Right lung (tissue), 5 donors: ENCODE results near the gene CMIP. TPM values are rescaled to one million over a fixed set of nuclear protein-coding genes. Genes with fewer than 3 reads are reported as not detected.

ENCODE experiments used
- DNase-seq, 2 donors: peaks; one replicate each; pipeline ENCODE4 v3.0.0-alpha.2; 2013
- polyA plus RNA-seq, 5 donors: library from polyadenylated mRNA; unstranded; fragments of 120-200 nt; gene quantifications; one replicate each; pipeline versions ENCODE4 v1.2.1 to v1.2.3, GENCODE V29; 2013; ENCODE audit warnings: inconsistent platforms in 1 of 5, low replicate concordance in 1 of 5; ENCODE audit not compliant: insufficient read length in 5 of 5, insufficient read depth in 1 of 5

CMIP gene
- polyA plus RNA-seq, 5 donors, result 29.2 to 41.6 (median 35.1) TPM

DNA sequence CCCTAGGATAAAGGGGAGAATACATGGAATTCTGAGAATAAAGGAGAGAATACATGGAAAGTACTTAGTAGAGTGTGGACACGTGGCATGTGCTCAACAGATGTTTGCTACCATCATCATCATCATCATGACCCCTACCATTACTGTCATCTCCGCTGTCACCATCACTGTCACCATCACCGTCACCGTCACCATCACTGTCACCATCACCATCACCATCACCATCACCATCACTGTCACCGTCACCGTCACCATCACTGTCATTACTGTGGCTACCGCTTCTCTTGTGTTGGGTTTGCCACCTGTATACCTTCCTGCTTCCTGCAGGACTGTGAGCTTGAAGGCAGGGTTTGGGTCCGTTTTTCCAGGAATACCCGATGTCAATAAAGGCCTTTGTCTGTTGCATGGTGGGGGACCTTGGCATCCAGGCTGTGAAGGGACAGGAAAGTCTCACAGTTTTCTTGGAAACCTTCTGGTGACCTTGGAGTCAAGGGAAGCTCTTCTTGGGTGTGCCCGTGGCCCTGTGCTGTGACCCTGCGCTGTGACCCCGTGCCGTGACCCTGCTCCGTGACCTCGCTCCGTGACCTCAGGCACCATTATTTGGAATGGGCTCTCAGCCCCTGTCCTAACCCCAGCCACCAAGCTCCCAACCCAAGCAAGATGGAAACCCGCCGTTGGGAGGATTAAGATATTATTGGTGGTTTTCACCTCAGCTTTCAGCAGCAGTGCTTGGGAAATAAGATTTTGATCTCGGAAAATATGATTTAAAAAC is 14.4 kb downstream of the CMIP start:
- no peak for DNase-seq

DNA sequence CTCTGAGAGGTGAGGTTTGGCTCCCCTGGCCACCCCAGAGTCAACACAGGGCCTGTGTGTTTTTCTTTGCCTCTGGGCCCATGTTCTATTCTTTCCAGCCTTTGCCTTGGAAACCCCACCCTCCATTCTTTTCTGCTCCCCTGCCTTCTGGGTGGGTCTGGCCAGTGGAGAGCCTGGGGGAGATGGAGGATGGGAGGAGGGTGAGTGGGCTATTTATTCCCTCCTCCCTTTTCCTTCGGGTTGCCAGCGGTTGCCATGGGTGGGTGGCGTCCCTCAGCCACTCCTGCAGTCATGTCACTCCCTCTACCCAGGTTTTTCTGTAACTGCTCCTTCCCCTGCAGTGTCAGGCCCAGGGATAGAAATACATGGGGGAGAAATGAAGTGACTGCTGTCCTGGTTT is 15.5 kb downstream of the CMIP start:
- no peak for DNase-seq

DNA sequence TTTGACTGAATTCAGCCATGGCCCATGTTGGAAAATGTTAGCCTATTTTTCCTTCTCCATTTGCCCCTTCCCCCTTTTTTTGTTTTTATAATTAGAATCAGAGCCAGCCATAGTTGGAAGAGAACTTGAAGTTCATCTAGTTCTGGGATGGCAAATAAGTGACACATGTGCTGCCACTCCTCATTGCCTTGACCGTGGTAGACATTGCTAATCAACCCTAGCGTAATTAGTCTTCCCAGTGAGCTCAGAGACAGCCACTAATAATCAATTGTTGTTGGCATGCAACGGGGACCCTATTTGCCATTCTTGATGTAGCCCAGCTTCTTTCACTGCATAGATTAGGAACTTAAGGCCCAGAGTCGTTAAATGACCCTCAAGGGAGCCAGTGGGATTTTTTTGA is 16.6 kb downstream of the CMIP start:
- no peak for DNase-seq

DNA sequence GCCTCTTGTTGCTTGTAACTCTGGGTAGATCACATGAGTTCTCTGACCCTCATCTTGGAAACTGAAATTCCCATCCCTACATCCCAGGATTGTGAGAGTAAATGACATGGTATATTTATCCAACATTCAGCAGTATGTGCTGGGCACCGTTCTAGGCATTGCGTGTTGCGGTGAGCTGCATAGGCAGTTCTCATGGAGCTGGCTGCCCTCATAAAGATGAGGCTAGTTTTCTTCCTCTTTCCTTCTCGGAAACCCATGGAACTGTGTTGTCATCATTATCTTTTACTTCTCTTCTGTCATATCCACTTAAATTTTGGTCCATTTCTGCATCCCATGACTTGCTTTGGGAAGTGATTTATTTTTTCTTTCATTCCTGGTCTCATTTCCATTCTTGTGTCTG is 17.2 kb downstream of the CMIP start:
- no peak for DNase-seq

DNA sequence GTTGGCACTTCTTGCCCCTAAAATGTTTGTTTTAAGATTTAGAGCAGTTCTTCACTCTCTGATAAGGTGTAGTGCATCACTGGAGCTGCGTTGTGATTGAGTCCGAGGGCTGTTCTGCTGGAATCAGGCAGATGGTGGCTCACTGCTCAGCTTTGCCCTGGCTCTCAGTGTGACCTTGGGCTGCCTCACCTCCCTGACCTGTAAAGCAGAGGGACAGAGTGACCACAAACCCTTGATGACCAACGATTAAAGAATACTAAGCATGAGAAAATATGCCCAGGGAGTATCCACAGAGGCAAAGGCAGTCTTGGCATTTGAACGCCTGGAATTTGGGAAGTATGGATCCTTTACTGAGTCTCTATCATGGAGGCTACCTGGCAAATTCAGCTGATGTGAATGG is 18.1 kb downstream of the CMIP start:
- no peak for DNase-seq

DNA sequence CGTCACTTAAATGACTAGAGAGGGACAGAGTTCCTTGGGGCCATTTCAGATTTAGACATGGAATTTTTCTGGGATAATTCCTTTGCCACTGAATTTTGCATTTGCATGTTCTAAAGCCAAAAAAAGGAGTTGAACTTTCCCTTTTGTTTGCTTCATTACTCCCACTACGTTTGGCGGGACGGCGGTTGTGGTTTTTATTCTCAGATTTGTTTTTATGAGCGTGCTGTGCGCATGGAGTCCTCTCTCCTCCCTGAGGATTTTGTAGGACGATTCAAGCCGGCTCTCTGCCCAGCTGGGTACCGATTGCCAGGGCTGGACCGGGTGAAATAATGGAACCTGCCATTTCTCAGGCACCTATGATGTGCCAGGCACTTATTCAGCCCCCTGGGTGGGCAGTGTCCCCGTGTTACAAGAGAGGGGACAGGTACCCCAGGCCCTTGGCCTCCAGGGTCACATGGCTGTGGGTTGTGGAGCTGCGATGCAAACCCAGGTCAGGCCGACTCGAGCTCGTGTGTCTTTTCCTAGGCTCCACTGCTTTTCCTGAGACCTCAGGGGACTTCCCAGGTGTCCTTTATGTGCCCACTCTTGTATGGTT is 18.8 kb downstream of the CMIP start:
- no peak for DNase-seq

DNA sequence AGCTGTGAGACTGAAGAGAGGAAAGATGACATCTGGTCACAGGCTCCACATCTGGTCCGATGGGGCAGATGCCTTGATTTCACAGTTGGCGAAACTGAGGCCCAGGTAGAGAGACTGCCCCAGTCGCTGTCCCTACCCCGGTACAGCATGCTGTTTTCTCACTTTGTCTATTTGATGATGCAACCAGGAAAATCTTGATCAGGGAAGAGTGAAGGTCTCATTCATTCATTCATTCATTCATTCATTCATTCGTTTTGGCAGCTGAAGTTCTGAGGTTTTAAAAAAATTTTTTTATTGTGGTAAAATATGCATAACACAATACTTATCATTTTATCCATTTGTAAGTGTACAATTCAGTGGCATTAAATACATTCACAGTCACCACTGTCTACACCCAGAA is 19.7 kb downstream of the CMIP start:
- no peak for DNase-seq

DNA sequence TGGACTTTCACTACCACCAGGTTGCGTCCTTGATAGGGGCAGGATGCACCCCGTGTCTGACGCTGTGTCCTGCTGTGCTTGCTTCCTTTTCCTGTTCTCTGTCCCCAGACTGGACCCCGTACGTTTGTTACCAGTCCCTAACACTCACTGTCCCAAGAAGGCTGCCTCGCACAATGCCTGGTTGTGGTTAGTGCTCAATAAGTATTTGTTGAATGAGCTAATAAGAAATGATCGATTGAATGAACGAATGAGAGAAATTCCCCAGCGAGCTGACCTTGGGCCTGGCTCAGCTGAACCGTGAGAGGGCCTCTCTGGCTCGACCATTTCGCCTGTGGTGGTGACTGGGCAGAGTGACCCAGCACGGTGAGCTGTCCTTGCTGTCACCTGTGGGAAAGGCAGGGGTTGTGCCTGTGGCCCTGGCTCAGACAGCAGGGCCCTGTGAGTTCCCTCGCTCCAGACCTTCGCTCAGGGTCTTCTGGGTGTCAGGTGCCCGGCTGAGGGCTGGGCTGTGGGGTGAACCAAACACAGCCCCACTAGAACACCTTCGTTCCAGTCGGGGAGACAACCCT is 20.9 kb downstream of the CMIP start:
- DNase-seq, result no peak

DNA sequence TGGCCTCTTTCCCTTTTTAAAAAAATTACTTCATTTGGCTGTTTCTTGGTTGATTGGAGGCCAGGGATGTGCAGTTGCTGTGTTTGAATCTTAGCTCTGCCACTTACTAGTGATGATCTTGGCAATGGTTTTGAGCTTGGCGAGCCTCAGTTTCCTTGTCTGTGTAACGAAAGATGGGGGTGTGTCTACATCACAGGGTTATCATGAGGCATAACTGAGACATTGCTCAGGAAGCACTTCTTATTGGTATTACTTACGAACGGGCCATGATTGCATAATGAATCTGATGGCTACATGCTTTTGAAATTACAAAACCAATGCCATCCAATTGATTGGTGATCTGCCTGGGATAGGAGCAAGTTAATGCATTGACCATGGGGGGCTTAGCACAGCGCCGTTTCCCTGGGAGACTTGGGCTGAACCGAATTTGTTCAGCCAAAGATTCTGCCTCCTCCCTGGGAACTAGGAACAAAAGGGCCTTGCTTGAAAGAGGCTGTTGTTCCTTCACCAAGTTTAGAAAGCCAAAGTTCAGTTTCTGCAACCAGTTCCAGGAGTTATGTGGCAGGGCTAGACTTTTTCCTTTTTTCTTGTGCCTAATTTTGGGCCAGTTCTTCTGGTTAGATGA is 21.9 kb downstream of the CMIP start:
- DNase-seq, result no peak

DNA sequence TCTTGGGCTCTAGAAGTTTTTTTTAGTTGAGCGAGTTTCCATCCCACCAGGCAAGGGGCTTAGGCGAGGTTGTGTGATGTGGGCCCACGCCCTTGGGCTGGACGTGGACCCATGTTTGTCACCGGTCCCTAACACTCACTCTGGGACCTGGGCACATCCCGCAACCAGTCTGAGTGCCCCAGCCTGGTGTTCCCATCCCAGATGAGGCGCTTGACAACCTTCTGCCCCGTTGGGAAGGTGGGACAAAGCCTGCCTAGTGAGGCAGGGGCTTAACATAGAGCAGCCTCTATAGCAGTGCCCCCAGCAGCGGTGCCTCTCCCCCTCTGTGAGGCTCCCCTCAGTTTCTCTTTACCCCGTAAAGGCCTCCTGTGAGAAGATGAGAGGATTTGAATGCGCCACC is 22.5 kb downstream of the CMIP start:
- DNase-seq, result no peak

DNA sequence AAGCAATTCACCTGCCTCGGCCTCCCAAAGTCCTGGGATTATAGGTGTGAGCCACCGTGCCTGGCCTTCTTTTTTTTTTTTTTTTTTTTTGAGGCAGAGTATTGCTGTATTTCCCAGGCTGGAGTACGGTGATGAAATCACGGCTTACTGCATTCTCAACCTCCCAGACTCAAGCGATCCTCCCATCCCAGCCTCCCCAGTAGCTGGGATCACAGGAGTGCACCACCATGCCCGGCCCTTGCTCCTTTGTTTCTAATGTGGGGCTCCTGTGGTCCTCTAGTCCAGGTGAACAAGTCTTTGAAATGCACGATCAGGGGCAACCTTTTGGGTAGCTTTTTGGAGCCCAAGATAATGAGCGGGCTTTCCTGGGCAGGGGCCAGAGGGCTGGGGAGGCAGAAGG is 23.2 kb downstream of the CMIP start:
- DNase-seq, result no peak

DNA sequence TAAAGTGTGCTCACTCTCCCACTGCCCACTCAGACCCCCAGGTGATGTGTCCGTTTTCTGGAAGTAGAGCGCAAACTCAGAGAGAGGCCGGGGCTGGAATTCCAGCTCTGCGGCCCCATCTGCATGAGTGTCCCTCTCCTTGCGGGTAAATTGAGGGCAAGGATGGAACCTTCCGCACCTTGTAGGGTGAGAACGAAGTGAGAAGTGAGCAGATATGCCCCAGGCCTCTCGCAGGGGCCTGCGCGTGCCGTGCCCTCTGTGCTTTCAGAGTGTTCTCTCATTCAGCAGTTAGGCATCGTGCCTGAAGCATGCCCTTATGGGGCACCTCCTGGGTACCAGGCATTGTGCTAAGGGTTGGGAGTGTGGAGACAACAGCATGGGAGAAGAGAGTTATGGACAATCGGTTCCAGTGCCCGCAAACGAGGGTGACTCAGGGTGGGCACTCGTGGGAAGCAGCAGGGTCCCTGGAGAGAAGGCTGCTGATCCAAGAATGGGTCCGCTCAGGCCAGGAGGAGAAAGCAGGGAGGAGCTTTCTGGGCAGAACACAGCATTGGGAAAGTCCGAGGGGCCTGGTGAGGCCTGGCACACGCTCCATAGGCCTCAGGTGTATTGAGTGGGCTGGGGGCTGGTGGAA is 23.8 kb downstream of the CMIP start:
- no peak for DNase-seq

DNA sequence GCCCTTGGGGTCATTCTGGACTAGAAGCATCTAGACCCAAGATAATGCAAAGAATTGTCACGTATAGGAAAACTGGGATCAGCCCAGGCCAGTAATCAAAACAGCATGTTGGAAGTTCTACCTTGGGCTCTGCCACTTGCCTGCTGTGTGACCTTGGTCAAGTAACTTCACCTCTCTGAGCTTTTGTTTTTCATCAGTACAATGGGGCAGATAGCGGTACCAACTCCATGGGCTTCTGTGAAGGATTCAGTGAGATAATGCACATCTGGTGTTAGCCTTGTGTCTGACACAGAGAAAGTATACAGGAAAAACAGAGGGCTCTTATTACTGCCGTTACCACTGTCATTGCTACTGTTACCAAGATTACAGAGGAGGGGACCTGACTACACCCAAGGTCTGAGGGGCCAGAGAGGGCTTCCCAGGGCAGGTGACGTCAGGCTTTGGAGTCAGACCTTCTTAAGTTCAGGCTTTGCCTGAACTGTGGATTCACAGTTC is 24.6 kb downstream of the CMIP start:
- no peak for DNase-seq

DNA sequence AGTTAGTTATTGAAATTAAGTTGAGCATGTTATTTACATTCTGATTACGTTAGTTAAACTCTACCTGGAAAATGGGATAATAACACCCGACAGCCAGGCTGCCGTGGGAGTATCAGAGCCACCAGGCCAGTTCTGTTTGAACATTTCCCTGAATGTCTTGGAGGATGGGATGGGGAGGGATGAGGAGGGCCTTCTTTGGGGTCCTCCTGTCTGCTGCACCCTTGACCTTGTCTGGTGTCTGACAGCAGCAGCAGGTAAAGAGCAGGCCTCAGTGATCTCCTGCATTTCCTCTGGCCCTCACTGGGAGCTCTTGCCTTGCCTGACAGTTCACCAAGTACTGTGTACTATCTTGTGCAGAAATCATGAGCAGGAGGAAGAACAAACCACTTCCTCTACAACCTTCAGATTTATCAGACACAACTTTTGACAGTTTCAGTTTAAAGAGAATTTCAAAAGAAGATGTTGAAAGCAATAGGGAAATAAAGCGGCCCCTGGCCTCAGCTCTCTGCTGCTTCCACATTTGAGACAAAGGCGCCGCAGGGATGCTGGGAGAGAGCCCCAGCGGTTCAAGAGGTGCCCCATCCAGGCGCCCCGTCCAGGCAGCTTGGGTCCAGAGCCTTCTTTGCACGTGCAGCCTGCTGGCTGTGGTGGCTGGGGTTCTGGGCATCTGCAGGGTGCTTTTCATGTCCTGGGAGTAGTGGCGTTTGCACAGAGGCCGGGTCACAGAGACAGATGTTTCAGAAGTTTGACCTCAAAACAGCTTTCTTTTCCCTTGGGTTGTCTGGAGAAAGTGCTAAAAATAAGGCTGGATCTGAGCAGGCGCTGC is 25.3 kb downstream of the CMIP start:
- no peak for DNase-seq

DNA sequence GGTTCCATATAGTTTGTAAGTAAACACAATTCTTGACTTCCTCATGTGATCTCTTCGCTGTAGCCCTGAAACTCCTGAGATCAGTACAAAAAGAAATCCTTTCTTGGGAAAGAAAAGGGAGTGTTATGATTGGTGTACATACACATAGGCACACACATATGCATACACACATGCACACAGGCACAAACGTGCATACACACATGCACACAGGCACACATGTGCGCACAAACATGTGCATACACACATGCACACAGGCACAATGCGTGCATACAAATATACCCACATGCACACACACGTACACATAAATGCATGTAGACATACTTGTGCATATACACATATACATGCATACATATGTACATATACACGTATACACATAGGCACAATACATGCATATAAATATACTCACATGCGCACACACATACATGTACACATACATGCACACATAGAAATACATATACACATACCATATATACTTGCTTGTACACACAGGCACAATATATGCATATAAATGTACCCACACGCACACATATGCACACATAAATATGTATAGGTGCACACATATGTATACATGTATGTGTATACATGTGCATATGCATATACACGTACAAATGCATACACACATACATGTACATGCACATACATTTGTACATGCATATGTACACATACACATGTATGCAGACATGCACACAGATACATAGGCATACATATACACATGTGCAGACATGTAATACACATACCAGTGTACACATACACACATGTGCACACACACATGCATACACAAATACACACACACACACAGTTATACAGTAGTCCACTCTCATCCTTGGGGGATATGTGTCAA is 26.4 kb downstream of the CMIP start:
- DNase-seq, result no peak

DNA sequence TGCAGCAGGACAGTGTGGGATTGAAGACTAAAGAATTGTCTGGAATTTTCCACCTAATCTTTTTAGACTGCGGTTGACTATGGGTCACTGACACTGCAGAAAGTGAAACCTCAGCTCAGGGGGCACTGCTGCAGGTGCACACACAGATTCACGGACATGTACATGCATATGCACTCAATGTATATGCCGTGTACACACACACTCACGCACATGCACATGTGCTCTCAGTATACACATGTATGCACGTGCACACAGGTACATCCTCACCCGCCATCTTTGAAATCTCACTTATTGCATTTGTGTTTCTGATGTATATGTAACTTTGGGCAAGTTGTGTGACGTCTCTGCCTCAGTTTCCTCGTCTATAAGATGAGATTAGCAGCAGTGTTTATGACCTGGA is 27.3 kb downstream of the CMIP start:
- DNase-seq, result no peak

DNA sequence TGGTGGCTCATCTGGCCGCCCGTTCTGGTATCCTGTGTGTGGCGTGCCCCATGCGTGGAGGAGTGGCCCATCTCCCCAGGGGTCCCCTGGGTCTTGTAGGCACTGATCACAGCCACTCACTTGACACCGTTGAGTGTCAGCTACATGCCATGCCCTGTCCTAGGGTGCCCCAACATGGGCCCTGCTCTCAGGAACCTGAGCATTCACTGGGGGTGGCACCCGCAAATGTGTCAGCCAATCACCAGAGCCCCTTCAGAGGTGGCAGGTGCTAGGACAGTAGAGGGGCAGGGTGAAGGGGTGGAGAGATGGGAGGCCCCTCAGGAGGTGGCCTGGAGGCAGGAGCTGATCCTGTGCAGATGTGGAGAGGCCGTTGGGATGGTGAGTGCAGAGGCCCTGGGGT is 27.8 kb downstream of the CMIP start:
- DNase-seq, result no peak

DNA sequence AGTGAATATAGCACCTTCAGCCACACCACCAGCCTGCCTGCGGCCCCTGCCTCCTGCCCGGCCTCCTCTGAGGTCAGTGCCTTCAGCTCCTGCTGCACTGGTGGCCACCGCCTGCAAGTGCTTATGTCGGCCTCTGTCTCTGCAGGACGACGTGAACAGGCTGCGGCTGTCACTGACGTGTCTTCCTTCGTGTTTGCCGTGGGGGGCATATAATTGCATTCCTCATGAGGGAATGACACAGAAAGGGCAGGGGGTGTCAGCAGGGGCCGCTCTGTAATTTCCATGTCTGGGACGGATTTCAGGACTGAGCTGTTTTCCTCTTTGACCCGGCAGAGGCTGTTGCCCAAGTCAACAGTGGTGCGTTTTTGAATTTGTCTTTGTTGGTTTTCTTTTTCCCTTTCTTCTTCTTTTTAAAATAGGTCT is 28.5 kb downstream of the CMIP start:
- DNase-seq, result no peak

DNA sequence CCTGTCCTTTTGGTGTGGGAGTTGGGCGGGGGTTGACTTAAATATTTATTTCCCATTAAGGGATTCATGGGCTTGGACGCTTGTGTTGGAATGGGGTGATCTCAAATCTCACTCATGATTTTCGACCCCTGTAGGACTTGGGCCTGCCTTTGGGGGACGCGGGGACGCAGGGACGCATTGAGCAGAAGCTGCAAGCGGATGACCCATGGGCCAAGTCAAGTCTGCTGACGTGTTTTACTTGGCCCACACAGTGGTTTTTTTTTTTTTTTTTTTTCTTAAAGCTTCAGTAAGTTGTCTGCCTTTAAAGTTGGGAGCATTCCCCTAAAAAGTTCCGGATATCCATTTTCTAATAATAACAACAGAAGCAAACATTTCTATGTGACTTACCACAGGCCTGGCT is 28.9 kb downstream of the CMIP start:
- peak; percentile 51 to 53 for DNase-seq
